OCI-LY7 (cell line): ENCODE results near the gene ARRDC2. TPM values are rescaled to one million over a fixed set of nuclear protein-coding genes. Genes with fewer than 3 reads are reported as not detected.

ENCODE experiments used
- BruUV-seq: library from RNA; stranded (reverse); fragments of 400-500 nt; replicated peaks from 2 replicates; lab custom pipeline; 2021; lab: Mats Ljungman, UMichigan
- CTCF ChIA-PET: fragments of 300-600 bp; sonication (Branson Sonifier 250); formaldehyde crosslinking; loops from one replicate; lab custom pipeline; 2022; ENCODE audit warnings: antibody characterized with exemption; ENCODE audit not compliant: unreplicated experiment; lab: Charles Lee
- POLR2A ChIA-PET: fragments of 300-600 bp; sonication (Branson Sonifier 250); formaldehyde crosslinking; loops from one replicate; lab custom pipeline; 2022; ENCODE audit warnings: antibody characterized with exemption; lab: Charles Lee
- DNase-seq: peaks from one replicate; pipeline ENCODE4 v3.0.0-alpha.2; 2015; ENCODE audit warnings: low spot score
- H2AFZ ChIP-seq: fragments of 200-600 bp; sonication (generic), shearing (Covaris generic); 2 replicates; pipeline ENCODE4 v1.6.1; 2014; ENCODE audit warnings: mild to moderate bottlenecking, antibody characterized with exemption, low read length, moderate library complexity
- H3K27ac ChIP-seq: fragments of 200-600 bp; sonication (generic); 2 replicates; pipeline ENCODE4 v1.5.1; 2014; ENCODE audit warnings: mixed run types, low read depth, mild to moderate bottlenecking, moderate library complexity, low read length, inconsistent platforms; ENCODE audit not compliant: poor library complexity, severe bottlenecking
- H3K36me3 ChIP-seq: fragments of 200-600 bp; sonication (generic); 2 replicates; pipeline ENCODE4 v1.6.1; 2014; ENCODE audit warnings: mild to moderate bottlenecking, antibody characterized with exemption, low read length, moderate library complexity, mixed read lengths; ENCODE audit not compliant: insufficient read depth
- H3K4me1 ChIP-seq: fragments of 200-600 bp; sonication (generic); 2 replicates; pipeline ENCODE4 v1.5.1; 2014; ENCODE audit warnings: mild to moderate bottlenecking, low read length; ENCODE audit not compliant: insufficient read depth, poor library complexity, severe bottlenecking
- H3K4me2 ChIP-seq: fragments of 200-600 bp; sonication (generic); 2 replicates; pipeline ENCODE4 v1.6.1; 2014; ENCODE audit warnings: mild to moderate bottlenecking, low read length
- H3K4me3 ChIP-seq: fragments of 200-600 bp; sonication (generic); 2 replicates; pipeline ENCODE4 v1.5.1; 2014; ENCODE audit warnings: mild to moderate bottlenecking, low read depth, low read length; ENCODE audit not compliant: poor library complexity, severe bottlenecking
- H3K79me2 ChIP-seq: fragments of 200-600 bp; sonication (generic); 2 replicates; pipeline ENCODE4 v1.6.1; 2016; ENCODE audit warnings: low read depth, mild to moderate bottlenecking, low read length, moderate library complexity, mixed read lengths; ENCODE audit not compliant: insufficient read depth
- H3K9me2 ChIP-seq: fragments of 200-600 bp; sonication (generic); 2 replicates; pipeline ENCODE4 v1.6.1; 2016; ENCODE audit warnings: mild to moderate bottlenecking, low read length, mixed read lengths; ENCODE audit not compliant: insufficient read depth
- H3K9me3 ChIP-seq: fragments of 200-600 bp; sonication (generic); 2 replicates; pipeline ENCODE4 v1.6.1; 2014; ENCODE audit warnings: mild to moderate bottlenecking, mixed run types, low read length, mixed read lengths
- H4K20me1 ChIP-seq: fragments of 200-600 bp; sonication (generic); 2 replicates; pipeline ENCODE4 v1.6.1; 2014; ENCODE audit warnings: mild to moderate bottlenecking, antibody characterized with exemption, low read length, moderate library complexity, mixed read lengths; ENCODE audit not compliant: insufficient read depth
- EZH2phosphoT487 ChIP-seq: fragments of 200-600 bp; sonication (generic); IDR thresholded peaks from 2 replicates; pipeline ENCODE4 v1.6.1; 2018; ENCODE audit warnings: low read depth, borderline replicate concordance, mild to moderate bottlenecking, mixed run types, antibody characterized with exemption, low read length, moderate library complexity, mixed read lengths
- intact Hi-C: fragments of 100-400 bp; cut with micrococcal nuclease; formaldehyde crosslinking; loops from one replicate; pipeline ENCODE4 v1.10.0; 2022; ENCODE audit not compliant: unreplicated experiment
- total RNA-seq, 2 experiments: library from RNA; depleted of rRNA in 1 of 2; stranded (reverse); fragments of >200 nt in 1 of 2; shearing (Covaris generic) in 1 of 2; gene quantifications; 2 replicates each; pipeline ENCODE4 v1.2.3, GENCODE V29; 2014 to 2022
- TF ChIP-seq, protein P1 (sequence below): fragments of 200-600 bp; sonication (generic); conservative IDR thresholded peaks from 2 replicates; pipeline ENCODE4 v1.5.1; 2014; ENCODE audit warnings: mild to moderate bottlenecking, antibody characterized with exemption, low read length, moderate library complexity, mixed read lengths

Gene ARRDC2
- total RNA-seq, 2 experiments from 2014 or later, result 30.7 TPM

DNA sequence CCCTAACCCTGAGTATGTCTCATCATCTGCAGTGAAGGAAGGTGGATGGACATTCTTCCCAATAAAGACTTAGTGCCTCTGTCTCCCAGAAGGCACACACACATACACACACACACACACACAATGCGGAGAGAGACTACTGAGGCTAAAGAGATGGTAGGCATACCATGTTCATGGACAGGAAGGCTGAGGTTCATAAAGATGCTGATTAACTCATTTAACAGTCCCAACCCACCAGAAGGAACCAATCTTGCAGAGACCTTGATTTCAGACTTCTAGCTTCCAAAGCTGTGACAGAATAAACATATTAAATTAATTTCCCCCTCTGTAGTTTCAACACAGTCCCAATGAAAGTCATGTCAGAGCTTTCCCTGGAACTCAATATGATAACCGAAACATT, 33.1 kb downstream of the ARRDC2 start:
- CTCF ChIA-PET, result no interaction called here
- POLR2A ChIA-PET, result no interaction called here
- H3K4me3 ChIP-seq, result no peak overlapping the region
- no peak overlapping the region for H3K4me2 ChIP-seq
- no peak for DNase-seq
- no TSS peak for BruUV-seq
- H4K20me1 ChIP-seq, result no peaks in the 10 kb centered on the region
- H3K9me2 ChIP-seq, result no peaks in the 10 kb centered on the region
- intact Hi-C loops, result no loop called here
- TF ChIP-seq, protein P1, sequence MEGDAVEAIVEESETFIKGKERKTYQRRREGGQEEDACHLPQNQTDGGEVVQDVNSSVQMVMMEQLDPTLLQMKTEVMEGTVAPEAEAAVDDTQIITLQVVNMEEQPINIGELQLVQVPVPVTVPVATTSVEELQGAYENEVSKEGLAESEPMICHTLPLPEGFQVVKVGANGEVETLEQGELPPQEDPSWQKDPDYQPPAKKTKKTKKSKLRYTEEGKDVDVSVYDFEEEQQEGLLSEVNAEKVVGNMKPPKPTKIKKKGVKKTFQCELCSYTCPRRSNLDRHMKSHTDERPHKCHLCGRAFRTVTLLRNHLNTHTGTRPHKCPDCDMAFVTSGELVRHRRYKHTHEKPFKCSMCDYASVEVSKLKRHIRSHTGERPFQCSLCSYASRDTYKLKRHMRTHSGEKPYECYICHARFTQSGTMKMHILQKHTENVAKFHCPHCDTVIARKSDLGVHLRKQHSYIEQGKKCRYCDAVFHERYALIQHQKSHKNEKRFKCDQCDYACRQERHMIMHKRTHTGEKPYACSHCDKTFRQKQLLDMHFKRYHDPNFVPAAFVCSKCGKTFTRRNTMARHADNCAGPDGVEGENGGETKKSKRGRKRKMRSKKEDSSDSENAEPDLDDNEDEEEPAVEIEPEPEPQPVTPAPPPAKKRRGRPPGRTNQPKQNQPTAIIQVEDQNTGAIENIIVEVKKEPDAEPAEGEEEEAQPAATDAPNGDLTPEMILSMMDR, result no peak
- TF ChIP-seq EZH2phosphoT487, result no peak
- peaks cover 7% of the 10 kb centered on the region; the same call in 1 of the 2 replicates for H3K9me3 ChIP-seq
- no peak overlapping the region for H2AFZ ChIP-seq
- no peak overlapping the region for H3K27ac ChIP-seq
- no peaks in the 10 kb centered on the region for H3K79me2 ChIP-seq
- peaks cover 35% of the 10 kb centered on the region for H3K4me1 ChIP-seq
- H3K36me3 ChIP-seq, result no peaks in the 10 kb centered on the region

GRCh38 chr19:18043676-18044075, 35.7 kb downstream of the ARRDC2 start:
- Histone ChIP-seq H3K4me3 (no peak overlapping the region), H3K4me1 (peaks cover 36% of the 10 kb centered on the region), H3K9me3 (peaks cover 7% of the 10 kb centered on the region; the same call in 1 of the 2 replicates), H3K27ac (peak overlapping the region; percentile 88), H3K79me2 (no peaks in the 10 kb centered on the region), H2AFZ (peak overlapping the region; percentile 12; the same call in 1 of the 2 replicates), H4K20me1 (no peaks in the 10 kb centered on the region), H3K36me3 (no peaks in the 10 kb centered on the region), H3K4me2 (peak overlapping the region; percentile 72), H3K9me2 (no peaks in the 10 kb centered on the region)
- ChIA-PET POLR2A (interaction anchor here (0.9 kb wide), 1 partner anchor 16 kb away, joined by 3 read pairs; no protein-coding TSS in a partner anchor), CTCF (no interaction called here)
- BruUV-seq, result no TSS peak
- TF ChIP-seq EZH2phosphoT487, result no peak
- TF ChIP-seq, protein P1, result no peak
- intact Hi-C loops, result no loop called here
- no peak for DNase-seq

- POLR2A ChIA-PET, result interaction anchor here (0.5 to 1.6 kb wide), 8 partner anchors 9 to 1598 kb away, joined by 3 to 8 read pairs (median 4); no protein-coding TSS in a partner anchor
- H4K20me1 ChIP-seq, result no peaks in the 10 kb centered on the region
- H3K4me3 ChIP-seq, result peak overlapping the region; percentile 44
- peak overlapping the region; percentile 18; the same call in 1 of the 2 replicates for H2AFZ ChIP-seq
- CTCF ChIA-PET, result no interaction called here
- DNase-seq, result peak; percentile 96
- TF ChIP-seq, protein P1, result no peak; the same call in 1 of the 2 replicates
- no peak for TF ChIP-seq EZH2phosphoT487
- BruUV-seq, result no TSS peak
- H3K9me2 ChIP-seq, result no peaks in the 10 kb centered on the region
- peaks cover 7% of the 10 kb centered on the region; the same call in 1 of the 2 replicates for H3K9me3 ChIP-seq
- H3K36me3 ChIP-seq, result no peaks in the 10 kb centered on the region
- peaks cover 36% of the 10 kb centered on the region for H3K4me1 ChIP-seq
- intact Hi-C loops, result loop anchor here (1.0 kb wide), 1 partner anchor 23 kb away; no protein-coding TSS in a partner anchor
- peak overlapping the region; percentile 88 for H3K27ac ChIP-seq
- peak overlapping the region; percentile 72 for H3K4me2 ChIP-seq
- H3K79me2 ChIP-seq, result no peaks in the 10 kb centered on the region
Measured at GRCh38 chr19:18044825-18045304, 36.9 kb downstream of the ARRDC2 start.
